ENCODE results near the gene UCHL1. TPM values are rescaled to one million over a fixed set of nuclear protein-coding genes. Genes with fewer than 3 reads are reported as not detected.

UCHL1 gene
- total and polyA plus RNA-seq, 2 of the 13 experiments (the other 11 are each of a cell fraction or from before 2014, with no cell fraction given) = not detected

DNA sequence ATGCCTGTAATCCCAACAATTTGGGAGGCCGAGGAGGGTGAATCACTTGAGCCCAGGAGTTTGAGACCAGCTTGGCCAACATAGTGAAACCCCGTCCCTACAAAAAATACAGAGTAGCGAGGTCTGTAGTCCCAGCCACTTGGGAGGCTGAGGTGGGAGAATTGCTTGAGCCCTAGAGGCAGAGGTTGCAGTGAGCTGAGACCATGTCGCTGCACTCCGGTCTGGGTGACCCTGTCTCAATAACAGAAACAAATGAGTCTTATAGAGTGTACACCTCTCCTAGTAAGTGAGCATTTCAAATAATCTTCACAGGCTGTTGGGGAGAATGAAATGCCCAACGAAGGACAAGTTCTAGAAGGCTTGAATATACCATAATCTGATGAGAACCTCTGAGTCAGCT is 5.5 kb downstream of the UCHL1 start (continued):
- TF ChIP-seq MTA1 (CRISPR knock-in tag; IDR thresholded peaks at IDR 0.05; ENCODE audit: borderline replicate concordance) (no peak), ZNF577 (CRISPR knock-in tag; IDR thresholded peaks at IDR 0.05; ENCODE audit: borderline replicate concordance, low read depth) (no peak)

DNA sequence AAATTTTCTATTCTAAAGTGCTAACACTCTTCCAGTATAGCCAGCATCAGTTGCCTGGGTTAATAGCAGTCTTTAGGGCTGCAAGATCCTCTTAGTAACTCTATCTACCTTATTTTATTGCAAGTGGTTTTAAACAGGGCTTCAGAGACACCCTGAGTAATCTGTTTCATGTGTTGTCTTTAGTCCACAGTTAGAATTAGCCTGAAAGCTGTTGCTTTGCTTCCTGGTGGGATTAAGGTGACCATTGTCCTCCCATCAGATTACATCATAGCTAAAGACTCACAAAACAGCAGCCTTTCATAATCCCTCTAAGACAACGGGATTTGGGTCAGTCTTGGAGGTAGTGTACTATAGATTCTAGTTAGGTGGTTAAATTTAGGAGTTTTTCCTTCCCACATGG is 7.5 kb downstream of the UCHL1 start:
- no peak for FAIRE-seq
- WGBS (ENCODE audit: low lambda C conversion rate) = 0% methylated on average over 1 of the region's 1 CpG
- ChIA-PET POLR2A (no interaction called here), CTCF (ENCODE audit: low intra/inter-chr PET ratio, low total read pairs) (no interaction called here)
- no peaks in the 10 kb centered on the region for H3K4me1 ChIP-seq (ENCODE audit: insufficient read depth, low read length)
- no peak overlapping the region for H2AFZ ChIP-seq (ENCODE audit: low read length)
- no peak for ATAC-seq
- intact Hi-C loops (cut with micrococcal nuclease; ENCODE audit: unreplicated experiment) = no loop called here
- DNase-seq (ENCODE audit: low spot score) = no peak
- no peaks in the 10 kb centered on the region for H4K20me1 ChIP-seq (ENCODE audit: insufficient read depth, low read length)
- no peak overlapping the region for H3K4me2 ChIP-seq (ENCODE audit: low read depth, low read length)
- no peaks in the 10 kb centered on the region for H3K36me3 ChIP-seq (replicated peaks in 1 of 2; ENCODE audit: control insufficient read depth in 1 of 2, insufficient read depth in 2 of 2, low read length in 2 of 2)
- H3K9me3 ChIP-seq (ENCODE audit: low read length) = no peaks in the 10 kb centered on the region
- no peak for TF ChIP-seq ZNF225 (CRISPR knock-in tag; IDR thresholded peaks at IDR 0.05)
- TF ChIP-seq ZNF564 (CRISPR knock-in tag; IDR thresholded peaks at IDR 0.05) = no peak
- TF ChIP-seq ESRRA (CRISPR knock-in tag; IDR thresholded peaks at IDR 0.05; ENCODE audit: low read depth) = no peak
- no peak for TF ChIP-seq BHLHE40 (IDR thresholded peaks at IDR 0.05; ENCODE audit: low read length)
- TF ChIP-seq ZNF792 (CRISPR knock-in tag; IDR thresholded peaks at IDR 0.05) = no peak
- TF ChIP-seq, protein P1, sequence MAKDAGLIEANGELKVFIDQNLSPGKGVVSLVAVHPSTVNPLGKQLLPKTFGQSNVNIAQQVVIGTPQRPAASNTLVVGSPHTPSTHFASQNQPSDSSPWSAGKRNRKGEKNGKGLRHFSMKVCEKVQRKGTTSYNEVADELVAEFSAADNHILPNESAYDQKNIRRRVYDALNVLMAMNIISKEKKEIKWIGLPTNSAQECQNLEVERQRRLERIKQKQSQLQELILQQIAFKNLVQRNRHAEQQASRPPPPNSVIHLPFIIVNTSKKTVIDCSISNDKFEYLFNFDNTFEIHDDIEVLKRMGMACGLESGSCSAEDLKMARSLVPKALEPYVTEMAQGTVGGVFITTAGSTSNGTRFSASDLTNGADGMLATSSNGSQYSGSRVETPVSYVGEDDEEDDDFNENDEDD (CRISPR knock-in tag; IDR thresholded peaks at IDR 0.05; ENCODE audit: borderline replicate concordance) = no peak
- TF ChIP-seq ZKSCAN8 (CRISPR knock-in tag; IDR thresholded peaks at IDR 0.05; ENCODE audit: borderline replicate concordance) = no peak
- TF ChIP-seq FOXC1 (CRISPR knock-in tag; IDR thresholded peaks at IDR 0.05; ENCODE audit: borderline replicate concordance) = no peak
- no peak for TF ChIP-seq MBNL3 (CRISPR knock-in tag; conservative IDR thresholded peaks at IDR 0.05)
- TF ChIP-seq NR2F1 (CRISPR knock-in tag; IDR thresholded peaks at IDR 0.05) = no peak
- TF ChIP-seq ELF3 (CRISPR knock-in tag; IDR thresholded peaks at IDR 0.05) = no peak
- TF ChIP-seq DR1 (CRISPR knock-in tag; IDR thresholded peaks at IDR 0.05) = no peak
- TF ChIP-seq NONO (IDR thresholded peaks at IDR 0.05) = no peak
- no peak for TF ChIP-seq NONO (CRISPR knock-in tag; conservative IDR thresholded peaks at IDR 0.05)
- TF ChIP-seq TSC22D2 (CRISPR knock-in tag; IDR thresholded peaks at IDR 0.05; ENCODE audit: borderline replicate concordance) = no peak
- no peak for TF ChIP-seq ZFP62 (CRISPR knock-in tag; IDR thresholded peaks at IDR 0.05)
- TF ChIP-seq DPF2 (CRISPR knock-in tag; IDR thresholded peaks at IDR 0.05; ENCODE audit: borderline replicate concordance, low read depth) = no peak
- TF ChIP-seq ZNF264 (CRISPR knock-in tag; IDR thresholded peaks at IDR 0.05) = no peak
- TF ChIP-seq, protein P2, sequence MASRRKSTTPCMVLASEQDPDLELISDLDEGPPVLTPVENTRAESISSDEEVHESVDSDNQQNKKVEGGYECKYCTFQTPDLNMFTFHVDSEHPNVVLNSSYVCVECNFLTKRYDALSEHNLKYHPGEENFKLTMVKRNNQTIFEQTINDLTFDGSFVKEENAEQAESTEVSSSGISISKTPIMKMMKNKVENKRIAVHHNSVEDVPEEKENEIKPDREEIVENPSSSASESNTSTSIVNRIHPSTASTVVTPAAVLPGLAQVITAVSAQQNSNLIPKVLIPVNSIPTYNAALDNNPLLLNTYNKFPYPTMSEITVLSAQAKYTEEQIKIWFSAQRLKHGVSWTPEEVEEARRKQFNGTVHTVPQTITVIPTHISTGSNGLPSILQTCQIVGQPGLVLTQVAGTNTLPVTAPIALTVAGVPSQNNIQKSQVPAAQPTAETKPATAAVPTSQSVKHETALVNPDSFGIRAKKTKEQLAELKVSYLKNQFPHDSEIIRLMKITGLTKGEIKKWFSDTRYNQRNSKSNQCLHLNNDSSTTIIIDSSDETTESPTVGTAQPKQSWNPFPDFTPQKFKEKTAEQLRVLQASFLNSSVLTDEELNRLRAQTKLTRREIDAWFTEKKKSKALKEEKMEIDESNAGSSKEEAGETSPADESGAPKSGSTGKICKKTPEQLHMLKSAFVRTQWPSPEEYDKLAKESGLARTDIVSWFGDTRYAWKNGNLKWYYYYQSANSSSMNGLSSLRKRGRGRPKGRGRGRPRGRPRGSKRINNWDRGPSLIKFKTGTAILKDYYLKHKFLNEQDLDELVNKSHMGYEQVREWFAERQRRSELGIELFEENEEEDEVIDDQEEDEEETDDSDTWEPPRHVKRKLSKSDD (CRISPR knock-in tag; IDR thresholded peaks at IDR 0.05; ENCODE audit: low read depth) = no peak
- H3K27ac ChIP-seq (ENCODE audit: extremely low read length, insufficient read depth, low read length) = no peak overlapping the region
- H3K9ac ChIP-seq (ENCODE audit: insufficient read depth, low read depth, low read length) = no peak overlapping the region
- in situ Hi-C loops (cut with HindIII; ENCODE audit: extremely low pct_ligation_motif_present, low pct_unique_long_range_greater_than_20kb) = loop anchor here (10.0 kb wide), 1 partner anchor 621 kb away; no protein-coding TSS in a partner anchor
- H3K79me2 ChIP-seq (ENCODE audit: insufficient read depth, low read length) = no peaks in the 10 kb centered on the region
- no peak overlapping the region for H3K4me3 ChIP-seq (replicated peaks in 1 of 3; ENCODE audit: insufficient read depth in 1 of 3, low read depth in 2 of 3, low read length in 3 of 3)
- BruUV-seq (replicated peaks) = no TSS peak
- peaks cover 0 to 10% of the 10 kb centered on the region in 2 experiments; a peak in 3 of 5 replicates for H3K27me3 ChIP-seq (ENCODE audit: control insufficient read depth in 1 of 2, insufficient read depth in 2 of 2, low read length in 2 of 2)
